Activated CD8-positive, alpha-beta T cell treated with anti-CD3 and anti-CD28 coated beads for 36 hours (primary cell): ENCODE data around the gene MYT1. TPM values are rescaled to one million over a fixed set of nuclear protein-coding genes. Genes with fewer than 3 reads are reported as not detected.

Source experiments
- ATAC-seq: fragments of 200-7000 bp; cut with Tn5 transposase; one replicate; pipeline ENCODE4 v1.10.0; 2021; ENCODE audit warnings: mild to moderate bottlenecking, moderate library complexity
- CTCF ChIA-PET: fragments of 350-600 bp; sonication (Branson Sonifier 250); formaldehyde crosslinking; loops from one replicate; lab custom pipeline; 2021; ENCODE audit warnings: antibody characterized with exemption; lab: Charles Lee
- POLR2A ChIA-PET: fragments of 350-600 bp; sonication (Branson Sonifier 250); formaldehyde crosslinking; loops from one replicate; lab custom pipeline; 2021; ENCODE audit warnings: antibody characterized with exemption; lab: Charles Lee
- DNase-seq: peaks from one replicate; pipeline ENCODE4 v3.0.0-alpha.2; 2020
- H3K27ac Mint-ChIP-seq: one replicate; pipeline ENCODE4 v1.8.0; 2021; ENCODE audit warnings: mild to moderate bottlenecking, mixed read lengths
- H3K27me3 Mint-ChIP-seq: one replicate; pipeline ENCODE4 v1.8.0; 2021; ENCODE audit warnings: mixed read lengths
- H3K36me3 Mint-ChIP-seq: one replicate; pipeline ENCODE4 v1.8.0; 2021; ENCODE audit warnings: low read depth, mixed read lengths
- H3K4me1 Mint-ChIP-seq: one replicate; pipeline ENCODE4 v1.8.0; 2021; ENCODE audit warnings: low read depth, mixed read lengths
- H3K4me3 Mint-ChIP-seq: one replicate; pipeline ENCODE4 v1.8.0; 2021; ENCODE audit warnings: mild to moderate bottlenecking, moderate library complexity, mixed read lengths
- H3K9me3 Mint-ChIP-seq: one replicate; pipeline ENCODE4 v1.8.0; 2021; ENCODE audit warnings: mixed read lengths
- CTCF ChIP-seq: fragments of 200-600 bp; IDR thresholded peaks from one replicate; pipeline ENCODE4 v1.8.0; 2022; ENCODE audit warnings: antibody characterized with exemption, mild to moderate bottlenecking
- intact Hi-C: fragments of 100-400 bp; cut with micrococcal nuclease; formaldehyde crosslinking; loops from one replicate; pipeline ENCODE4 v1.10.0; 2022
- total RNA-seq, 2 experiments: library from RNA; stranded (reverse); gene quantifications; one replicate each; pipeline ENCODE4 v1.2.3, GENCODE V29; 2021

Gene MYT1
- total RNA-seq, 2 experiments from 2014 or later = not detected

DNA sequence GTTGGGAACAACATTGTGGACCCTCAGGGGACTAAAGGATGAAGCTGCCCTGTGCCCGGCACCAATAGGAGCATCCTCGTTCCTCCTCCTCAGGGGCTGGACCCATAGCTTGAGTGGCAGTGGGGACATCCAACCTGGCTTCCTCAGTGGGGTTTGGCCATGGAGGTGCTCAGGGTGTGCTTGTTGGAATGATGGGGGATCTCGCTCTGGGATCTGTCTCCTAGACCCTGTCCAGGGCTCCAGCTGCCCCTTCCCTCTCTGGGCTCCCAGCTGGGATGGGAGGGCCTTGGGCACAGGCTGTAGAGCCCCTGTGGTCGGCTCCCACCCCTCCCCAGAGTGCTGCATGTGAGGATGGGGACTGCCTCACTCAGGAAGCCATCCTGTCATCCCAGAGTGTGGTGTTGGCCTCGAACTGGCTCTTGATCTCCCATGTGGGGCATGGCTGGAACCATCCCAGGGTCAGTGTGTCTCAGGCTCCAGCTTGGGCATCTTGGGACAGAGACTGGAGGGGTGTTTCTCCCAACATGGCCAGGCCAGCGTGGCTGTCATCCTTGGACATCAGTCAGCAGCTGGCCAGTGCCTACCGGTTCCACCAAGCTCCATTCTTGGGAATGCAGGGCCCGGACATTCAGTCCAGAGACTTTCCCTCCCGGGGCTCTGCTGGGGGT, 9.5 kb upstream of the MYT1 start:
- Mint-ChIP-seq H3K4me1 (no peaks in the 10 kb centered on the region), H3K27me3 (peaks cover 4% of the 10 kb centered on the region), H3K27ac (no peak overlapping the region), H3K4me3 (no peak overlapping the region), H3K9me3 (no peaks in the 10 kb centered on the region), H3K36me3 (no peaks in the 10 kb centered on the region)
- ATAC-seq = no peak
- ChIA-PET CTCF (no interaction called here), POLR2A (no interaction called here)
- no peak for TF ChIP-seq CTCF
- DNase-seq = no peak
- intact Hi-C loops = no loop called here

- no peak for TF ChIP-seq CTCF
- ChIA-PET POLR2A (no interaction called here), CTCF (no interaction called here)
- Mint-ChIP-seq H3K27ac (no peak overlapping the region), H3K4me1 (no peaks in the 10 kb centered on the region), H3K9me3 (no peaks in the 10 kb centered on the region), H3K36me3 (no peaks in the 10 kb centered on the region), H3K27me3 (peaks cover 9% of the 10 kb centered on the region), H3K4me3 (no peak overlapping the region)
- ATAC-seq (no peak), DNase-seq (no peak)
- intact Hi-C loops = no loop called here
Observed at GRCh38 chr20:64155258-64156135, 8.8 kb upstream of the MYT1 start.

DNA sequence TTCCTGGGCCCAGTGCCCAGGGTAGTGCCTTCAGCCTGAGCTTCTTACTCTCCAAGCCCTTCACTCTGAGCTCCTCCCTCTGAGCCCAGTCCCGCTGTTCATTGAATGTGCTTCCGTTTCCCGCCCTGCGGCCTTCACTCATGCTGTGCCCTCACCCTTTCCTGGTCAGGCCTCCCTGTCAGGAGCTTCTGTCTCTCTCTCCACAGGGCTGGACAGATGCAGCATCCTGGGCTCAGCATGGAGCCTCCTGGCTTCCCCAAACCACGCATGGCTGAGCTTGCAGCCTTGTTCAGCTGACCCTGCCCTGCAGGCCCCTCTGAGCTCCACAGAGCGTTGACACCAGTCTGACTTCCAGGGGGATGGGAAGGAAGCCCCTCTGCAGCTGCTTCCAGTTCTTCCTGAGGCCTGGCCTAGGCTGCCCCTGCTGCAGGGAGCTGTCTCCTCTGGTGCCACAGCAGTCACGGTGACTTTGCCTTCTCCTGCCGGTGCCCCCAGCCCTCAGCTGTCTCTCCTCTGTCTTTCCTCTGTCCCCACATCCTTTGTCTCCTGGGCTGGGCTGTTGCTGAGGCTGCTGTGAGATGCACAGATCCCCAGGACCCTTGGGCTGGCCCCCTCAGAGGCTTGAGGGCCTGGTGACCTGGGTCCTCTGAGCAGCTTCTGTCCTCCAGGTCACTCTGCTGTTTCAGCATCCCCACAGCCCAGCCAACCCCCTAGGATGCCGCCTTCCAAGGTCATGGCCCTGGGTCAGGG, 7.9 kb upstream of the MYT1 start:
- DNase-seq (no peak), ATAC-seq (no peak)
- intact Hi-C loops = no loop called here
- ChIA-PET CTCF (no interaction called here), POLR2A (no interaction called here)
- no peaks in the 10 kb centered on the region for H3K4me1 Mint-ChIP-seq
- no peak for TF ChIP-seq CTCF
- no peaks in the 10 kb centered on the region for H3K36me3 Mint-ChIP-seq
- H3K4me3 Mint-ChIP-seq = no peak overlapping the region
- H3K27me3 Mint-ChIP-seq = peaks cover 16% of the 10 kb centered on the region
- no peak overlapping the region for H3K27ac Mint-ChIP-seq
- no peaks in the 10 kb centered on the region for H3K9me3 Mint-ChIP-seq

GRCh38 chr20:64156886-64157875, 7.1 kb upstream of the MYT1 start:
- no peak for ATAC-seq
- intact Hi-C loops = no loop called here
- Mint-ChIP-seq H3K4me3 (no peak overlapping the region), H3K9me3 (no peaks in the 10 kb centered on the region), H3K4me1 (peaks cover 2% of the 10 kb centered on the region), H3K27ac (no peak overlapping the region), H3K27me3 (peaks cover 25% of the 10 kb centered on the region), H3K36me3 (no peaks in the 10 kb centered on the region)
- no peak for DNase-seq
- no peak for TF ChIP-seq CTCF
- CTCF ChIA-PET = interaction anchor here (0.6 kb wide), 1 partner anchor 337 kb away, joined by 3 read pairs; no protein-coding TSS in a partner anchor
- POLR2A ChIA-PET = no interaction called here
